Nasal cavity respiratory epithelium epithelial cell of viscerocranial mucosa (primary cell): ENCODE results near the gene HLA-DRB5. TPM values are rescaled to one million over a fixed set of nuclear protein-coding genes. Genes with fewer than 3 reads are reported as not detected.

Source experiments
- total RNA-seq: library from RNA; depleted of rRNA; stranded (reverse); fragments of >200 nt; gene quantifications from 2 replicates; pipeline ENCODE4 v1.2.3, GENCODE V29; 2014

HLA-DRB5 gene
- not detected in 2 replicates for total RNA-seq

DNA sequence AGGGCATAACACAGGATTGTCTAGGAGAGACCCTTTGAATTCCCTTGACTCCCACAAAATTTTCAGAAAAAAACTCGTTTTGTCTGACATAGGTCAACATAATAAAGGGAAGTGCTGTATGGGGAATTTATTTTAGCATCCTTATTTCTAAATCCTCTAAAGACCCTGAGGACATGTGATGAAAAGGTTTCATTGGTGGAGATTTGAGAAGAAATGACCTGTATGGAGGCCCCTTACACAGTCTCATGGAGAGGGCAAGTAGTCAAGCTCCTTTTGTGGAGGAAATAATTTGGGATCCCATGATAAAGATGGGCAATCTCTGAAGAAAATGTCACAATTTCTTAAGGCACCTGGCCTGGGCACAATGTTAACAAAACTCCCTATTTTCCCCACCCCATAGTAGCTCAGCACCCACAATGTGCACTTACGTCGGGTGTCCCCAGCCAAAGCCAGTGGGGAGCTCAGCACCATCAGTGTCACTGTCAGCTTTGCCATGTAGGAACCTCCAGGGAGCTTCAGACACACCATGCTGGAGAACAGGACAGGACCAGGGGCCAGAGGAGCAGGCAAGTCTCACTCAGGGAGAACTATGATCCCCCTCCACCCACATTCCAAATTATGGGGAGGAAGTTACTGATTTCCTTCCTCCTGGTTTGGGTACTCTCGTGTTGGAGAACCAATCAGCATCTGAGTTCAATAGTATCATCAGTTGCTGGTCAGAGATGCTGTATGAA is at the start of gene HLA-DRB5:
TSS of gene HLA-DRB5 (minus strand) at position 591 of the 734 bp plus-strand sequence. CDS start at position 528, 63 bp downstream.

Other genes starting within 250 kb of the HLA-DRB5 start
- gene TSBP1, start 158.4 kb downstream of the HLA-DRB5 start, total RNA-seq, result not detected in 2 replicates
- gene BTNL2, start 123.1 kb downstream of the HLA-DRB5 start, total RNA-seq, result 0.34 TPM in 1 of 2 replicates, not detected in the other
- gene HLA-DRA, start 90.4 kb downstream of the HLA-DRB5 start, total RNA-seq, result under 0.01 and 1.1 TPM in 2 replicates
- gene HLA-DRB1, start 59.6 kb upstream of the HLA-DRB5 start, total RNA-seq, result 0.21 TPM in 1 of 2 replicates, not detected in the other
- gene HLA-DQA1, start 107.1 kb upstream of the HLA-DRB5 start, total RNA-seq, result not detected in 2 replicates
- gene HLA-DQB1, start 136.4 kb upstream of the HLA-DRB5 start, total RNA-seq, result not detected in 2 replicates
- not detected in 2 replicates for gene HLA-DQA2, start 211.1 kb upstream of the HLA-DRB5 start, total RNA-seq
- not detected in 2 replicates for gene HLA-DQB2, start 233.2 kb upstream of the HLA-DRB5 start, total RNA-seq